VCaP (cell line): ENCODE measurements around the gene TNFRSF11A.

Source experiments
- H3K27ac ChIP-seq: fragments of 450-650 bp; 2 replicates; pipeline ENCODE4 v1.5.1; 2017
- CTCF ChIP-seq: fragments of 450-650 bp; conservative IDR thresholded peaks from 2 replicates; pipeline ENCODE4 v1.5.1; 2017; ENCODE audit warnings: mild to moderate bottlenecking, moderate library complexity

Gene TNFRSF11A

DNA sequence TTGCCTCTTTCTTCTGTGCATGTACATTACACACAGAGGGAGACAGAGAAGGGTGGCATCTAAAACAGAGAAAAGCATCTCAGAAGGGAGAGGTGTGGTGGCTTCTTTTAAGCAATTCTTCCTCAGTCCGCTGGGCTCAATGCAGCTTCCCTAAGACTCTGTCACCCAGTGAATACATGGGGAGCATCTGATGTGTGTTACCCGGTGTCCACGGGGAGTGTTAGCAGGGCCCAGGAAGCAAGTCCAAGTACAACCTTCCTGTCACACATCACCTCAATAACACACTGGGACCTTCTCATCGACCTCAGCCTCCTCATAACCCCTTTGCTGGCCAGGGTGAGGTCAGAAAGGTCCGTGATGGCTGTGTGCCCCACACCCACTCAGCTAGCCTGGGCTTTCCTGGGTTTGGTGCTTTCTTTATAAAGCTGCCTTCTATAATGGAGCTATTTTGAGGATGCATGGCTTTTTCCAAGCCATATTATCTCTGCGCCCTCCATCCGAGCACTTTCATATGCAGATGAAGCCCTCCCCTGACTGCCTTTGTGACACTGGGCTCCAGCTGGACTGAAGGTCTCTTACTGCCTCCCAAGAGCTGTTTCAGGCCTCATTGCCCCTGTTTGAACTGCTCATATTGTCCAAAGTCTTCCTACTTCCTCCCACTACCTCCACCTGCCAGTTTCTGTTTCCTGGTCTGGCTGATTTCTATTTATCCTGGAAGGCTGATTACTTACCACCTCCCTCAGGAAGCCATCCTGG lies 21.4 kb downstream of the TNFRSF11A start:
- H3K27ac ChIP-seq: no peak overlapping the region
- no peak for TF ChIP-seq CTCF

- no peak for TF ChIP-seq CTCF
- H3K27ac ChIP-seq: no peak overlapping the region
These were observed 22.0 kb downstream of the TNFRSF11A start for GRCh38 chr18:62347089-62347506.

DNA sequence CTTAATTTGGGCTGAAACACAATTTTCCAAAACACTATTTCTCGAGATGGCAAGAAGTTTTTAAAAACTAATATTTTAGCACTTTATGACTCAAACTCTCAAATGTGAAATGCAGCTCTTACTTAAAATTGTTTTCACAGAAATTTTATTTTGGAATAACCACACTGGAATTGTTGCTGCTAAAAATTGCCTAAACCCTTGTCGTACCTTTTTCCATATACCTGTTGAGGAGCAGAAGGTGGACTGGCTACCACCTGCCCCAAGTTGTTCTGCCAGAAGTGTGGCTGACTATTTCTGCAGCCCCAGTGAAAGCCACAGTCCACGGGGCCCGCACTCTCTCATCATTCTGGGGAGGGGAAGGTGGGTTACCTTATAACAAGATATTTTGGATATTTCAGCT lies 23.4 kb downstream of the TNFRSF11A start:
- H3K27ac ChIP-seq: no peak overlapping the region
- TF ChIP-seq CTCF: no peak

- no peak overlapping the region for H3K27ac ChIP-seq
- no peak for TF ChIP-seq CTCF
These were observed 28.1 kb downstream of the TNFRSF11A start for GRCh38 chr18:62353170-62353569.

GRCh38 chr18:62354151-62354550 lies 29.0 kb downstream of the TNFRSF11A start:
- H3K27ac ChIP-seq: no peak overlapping the region
- TF ChIP-seq CTCF: no peak

DNA sequence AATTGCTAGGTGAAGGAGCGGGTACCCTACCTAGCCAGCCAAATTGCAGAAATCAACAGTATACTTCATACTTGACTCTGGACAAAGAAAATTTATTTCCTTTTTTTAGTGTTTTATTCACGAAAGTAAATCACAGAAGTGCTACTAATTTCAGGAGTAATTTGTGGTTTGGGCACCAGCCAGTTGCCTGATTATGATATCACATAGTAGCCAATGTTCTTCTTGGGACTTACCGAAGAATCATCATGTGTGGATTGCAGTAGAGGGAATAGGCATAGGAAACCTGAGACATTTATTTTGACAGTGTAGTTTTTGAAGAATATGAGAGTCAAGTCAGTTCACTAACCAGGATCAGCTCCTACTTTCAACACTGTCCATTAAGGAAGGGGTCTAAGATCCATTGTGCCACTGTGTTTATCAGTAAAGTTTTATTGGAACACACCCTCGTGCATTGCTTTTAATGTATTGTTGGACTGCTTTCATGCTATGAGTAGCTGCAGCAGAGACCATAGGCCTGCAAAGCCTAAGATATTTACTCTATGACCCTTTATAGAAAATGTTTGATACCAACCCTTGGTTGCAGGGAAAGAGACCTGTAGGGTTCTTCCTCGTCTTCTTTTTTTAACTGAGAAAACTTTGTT lies 32.1 kb downstream of the TNFRSF11A start:
- no peak overlapping the region for H3K27ac ChIP-seq
- no peak for TF ChIP-seq CTCF

DNA sequence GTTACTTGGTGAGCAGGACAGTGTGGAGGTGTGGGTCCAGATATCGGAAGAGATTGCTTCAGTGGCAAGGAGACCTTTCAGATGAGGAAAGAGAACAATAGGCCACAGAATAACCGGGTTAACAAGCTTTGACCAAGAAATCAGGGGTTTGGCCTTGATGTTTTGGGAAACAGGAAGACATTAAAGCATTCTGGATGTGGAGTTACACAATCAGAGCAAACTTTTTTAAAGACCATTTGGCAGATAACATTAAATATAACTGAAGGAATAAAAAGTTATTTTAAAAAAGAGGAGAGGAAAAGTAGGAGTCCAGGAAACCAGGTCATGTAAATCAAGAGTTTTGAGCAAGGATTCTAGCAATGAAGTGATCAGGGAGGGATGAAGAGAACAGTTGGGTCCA lies 35.7 kb downstream of the TNFRSF11A start:
- no peak for TF ChIP-seq CTCF
- H3K27ac ChIP-seq: no peak overlapping the region
